ENCODE data around the gene NES. TPM values are rescaled to one million over a fixed set of nuclear protein-coding genes. Genes with fewer than 3 reads are reported as not detected.

Gene NES
- total and polyA plus RNA-seq, 2 of the 8 experiments (the other 6 are each of a cell fraction or from before 2014, with no cell fraction given): 13.3 to 135 TPM

DNA sequence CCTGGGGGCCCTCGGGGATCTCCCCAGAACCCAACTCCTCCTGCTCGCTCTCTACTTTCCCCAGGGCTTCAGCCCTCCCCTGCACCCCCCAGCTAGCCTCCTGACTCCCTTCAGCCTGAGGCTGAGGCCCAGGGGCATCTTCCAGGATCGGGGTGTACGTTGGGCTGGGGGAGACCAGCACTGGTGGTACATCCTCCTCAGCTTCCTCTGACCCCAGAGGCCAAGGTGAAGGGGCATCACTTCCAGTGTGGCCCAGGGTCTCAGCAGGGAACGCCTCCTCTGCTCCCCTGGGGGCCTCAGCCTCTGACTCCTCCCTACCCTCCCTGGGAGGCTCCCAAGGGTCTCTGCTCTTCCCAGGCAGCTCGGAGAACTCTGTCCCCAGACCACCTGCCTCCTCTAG, 6.8 kb downstream of the NES start:
- POLR2A ChIA-PET (ENCODE audit: partially characterized antibody): interaction anchor here (0.6 to 13.8 kb wide), 6 partner anchors 7 to 43 kb away, joined by 3 to 419 read pairs (median 5); partner anchors contain the start of gene CRABP2
- H3K4me2 ChIP-seq (ENCODE audit: insufficient read depth in 1 of 2, low read depth in 2 of 2, low read length in 2 of 2): no peak overlapping the region; a peak in 1 of 4 replicates
- no peak overlapping the region for H3K23ac ChIP-seq (ENCODE audit: insufficient read length)

More for the DNA sequence above, 6.8 kb downstream of the NES start:
- peaks cover 12% of the 10 kb centered on the region; the same call in 1 of the 2 replicates for H3K79me1 ChIP-seq (ENCODE audit: low read depth, low read length)
- H3K4ac ChIP-seq (replicated peaks; ENCODE audit: insufficient read length, low read depth, low read length): no peak overlapping the region
- H2BK5ac ChIP-seq (ENCODE audit: low read depth, low read length): 0 out of 2 replicates have a peak overlapping the region, but pooled peaks have one; percentile 24
- H2BK15ac ChIP-seq (ENCODE audit: low read length): peak overlapping the region; percentile 10; the same call in 1 of the 2 replicates
- no peak overlapping the region for H2BK12ac ChIP-seq (ENCODE audit: low read depth, low read length)
- H3K27me3 ChIP-seq (replicated peaks in 1 of 4; ENCODE audit: control insufficient read depth in 3 of 4, extremely low read depth in 1 of 4, insufficient read depth in 3 of 4, low read length in 3 of 4): no peaks in the 10 kb centered on the region
- peak overlapping the region; percentile 60 for H3K18ac ChIP-seq (ENCODE audit: extremely low read depth, low read length)
- 74% methylated on average over 6 of the region's 6 CpGs; no CpG with 5 or more reads in 1 of the 2 experiments for WGBS, 2 experiments (ENCODE audit: extremely low coverage in 1 of 2, insufficient coverage in 1 of 2, insufficient read length in 1 of 2, insufficient replicate concordance in 2 of 2, low coverage in 1 of 2, low lambda C conversion rate in 2 of 2, missing lambda C conversion rate in 1 of 2)
- H3K4me3 ChIP-seq (ENCODE audit: extremely low read depth in 1 of 4, insufficient read depth in 2 of 4, low read depth in 3 of 4, low read length in 4 of 4): no peak overlapping the region
- peaks cover 6% of the 10 kb centered on the region for H3K23me2 ChIP-seq (ENCODE audit: low read depth, low read length)
- no peak overlapping the region for H3K27ac ChIP-seq (ENCODE audit: low read depth, low read length)
- H3K14ac ChIP-seq (ENCODE audit: insufficient read length): no peak overlapping the region
- H3K4me1 ChIP-seq (replicated peaks in 1 of 4; ENCODE audit: control insufficient read depth in 3 of 4, insufficient read depth in 4 of 4, low read length in 3 of 4): peaks cover 3 to 66% (median 57%) of the 10 kb centered on the region in 4 experiments
- peaks cover 0 to 25% of the 10 kb centered on the region in 2 experiments; a peak in 2 of 4 replicates for H3K79me2 ChIP-seq (ENCODE audit: control insufficient read depth in 1 of 2, insufficient read depth in 2 of 2, low read length in 2 of 2)
- peak; percentile 56 for TF ChIP-seq POLR2AphosphoS5 (IDR thresholded peaks at IDR 0.05; ENCODE audit: low read depth, low read length)
- TF ChIP-seq, protein P1, sequence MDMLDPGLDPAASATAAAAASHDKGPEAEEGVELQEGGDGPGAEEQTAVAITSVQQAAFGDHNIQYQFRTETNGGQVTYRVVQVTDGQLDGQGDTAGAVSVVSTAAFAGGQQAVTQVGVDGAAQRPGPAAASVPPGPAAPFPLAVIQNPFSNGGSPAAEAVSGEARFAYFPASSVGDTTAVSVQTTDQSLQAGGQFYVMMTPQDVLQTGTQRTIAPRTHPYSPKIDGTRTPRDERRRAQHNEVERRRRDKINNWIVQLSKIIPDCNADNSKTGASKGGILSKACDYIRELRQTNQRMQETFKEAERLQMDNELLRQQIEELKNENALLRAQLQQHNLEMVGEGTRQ (IDR thresholded peaks at IDR 0.05; ENCODE audit: low read length): no peak
- H4K5ac ChIP-seq (ENCODE audit: insufficient read length, low read depth, low read length): no peak overlapping the region
- no peak for FAIRE-seq
- peaks cover 4 to 28% (median 12%) of the 10 kb centered on the region in 4 experiments; a peak in 7 of 8 replicates for H3K36me3 ChIP-seq (ENCODE audit: control insufficient read depth in 2 of 4, insufficient read depth in 4 of 4, low read length in 3 of 4)
- H4K8ac ChIP-seq (ENCODE audit: extremely low read depth, insufficient read depth, low read length): no peak overlapping the region
- H3K9me3 ChIP-seq (ENCODE audit: insufficient read depth in 2 of 2, low read depth in 1 of 2, low read length in 1 of 2): no peaks in the 10 kb centered on the region
- CTCF ChIA-PET (ENCODE audit: partially characterized antibody): interaction anchor here (1.2 to 66.0 kb wide), 7 partner anchors 9 to 45 kb away, joined by 3 to 4284 read pairs (median 5); partner anchors contain the start of genes CRABP2, ISG20L2, METTL25B and NES
- H2AK5ac ChIP-seq (ENCODE audit: low read depth, low read length): peak overlapping the region; percentile 75; the same call in 1 of the 2 replicates
- H2BK20ac ChIP-seq (ENCODE audit: low read length): no peak overlapping the region
- no peak for DNase-seq (ENCODE audit: low read depth in 1 of 2, low spot score in 2 of 2)
- H2BK120ac ChIP-seq (replicated peaks; ENCODE audit: low read depth, low read length): no peak overlapping the region
- H4K20me1 ChIP-seq (replicated peaks in 1 of 2; ENCODE audit: control insufficient read depth in 1 of 2, insufficient read depth in 2 of 2, low read length in 2 of 2): peaks cover 4 to 10% of the 10 kb centered on the region in 2 experiments
- H3K9ac ChIP-seq (replicated peaks in 1 of 4; ENCODE audit: extremely low read depth in 1 of 4, low read depth in 3 of 4, low read length in 3 of 4): no peak overlapping the region
- H2AFZ ChIP-seq (ENCODE audit: low read length): no peak overlapping the region
- H4K91ac ChIP-seq (replicated peaks; ENCODE audit: insufficient read length, low read length): no peak overlapping the region
- H3K56ac ChIP-seq (replicated peaks; ENCODE audit: insufficient read length, low read depth, low read length): no peak overlapping the region
